Measurements from ENCODE around the gene DYNC2I2.
A peak's percentile ranks its signal among the peaks of the same experiment; 100 is the strongest.

Gene DYNC2I2

DNA sequence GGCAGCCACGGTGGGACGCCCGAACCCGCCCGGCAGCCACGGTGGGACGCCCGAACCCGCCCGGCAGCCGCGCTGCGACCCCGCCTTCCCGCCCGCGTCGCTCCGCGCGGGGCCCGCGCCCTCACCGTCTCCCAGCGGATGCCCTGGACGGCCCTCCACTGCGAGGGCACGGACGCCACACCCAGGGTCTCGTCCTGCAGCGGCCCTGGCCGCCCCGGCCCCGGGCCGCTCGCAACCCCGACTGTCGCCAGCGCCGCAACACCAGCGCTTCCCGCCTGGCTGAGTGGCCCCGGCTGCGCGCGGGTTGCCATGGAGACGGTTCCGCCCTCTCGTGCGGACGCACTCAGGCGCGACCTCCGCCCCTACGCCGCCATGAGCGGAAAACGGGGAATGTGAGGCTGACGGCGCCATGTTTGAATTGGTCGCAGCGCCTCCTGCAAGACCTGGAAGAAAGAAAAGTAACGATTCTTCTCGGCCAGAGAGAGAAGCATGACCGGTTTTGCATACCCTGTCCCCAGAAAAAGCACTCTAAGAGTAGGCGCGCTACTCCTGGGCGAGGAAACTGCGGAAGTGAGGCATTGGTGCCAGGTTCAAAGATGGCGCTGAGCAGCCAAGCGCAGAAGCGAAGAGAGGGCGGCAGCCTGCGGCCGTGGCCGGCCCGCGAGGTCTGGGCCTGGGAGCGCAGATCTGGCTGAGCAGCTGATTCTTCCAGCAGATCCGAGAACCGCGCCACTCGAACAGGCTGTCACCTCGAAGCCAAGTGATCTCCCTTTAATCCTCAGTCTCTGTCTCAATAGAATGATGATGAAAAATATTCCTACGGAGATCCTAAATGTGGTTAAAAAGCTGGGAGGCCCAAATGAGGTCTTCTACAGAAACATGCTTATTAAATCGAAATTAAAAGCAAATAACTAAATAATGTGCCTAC, at the start of gene DYNC2I2:
DYNC2I2 (minus strand) TSS at position 432 of the 928 bp plus-strand sequence; CDS start at position 311, 121 bp downstream.
- H3F3A ChIP-seq (ENCODE audit: low read depth): no peaks in the 10 kb centered on the region
- peak within 1 kb of the TSS; percentile 84 for H3K9ac ChIP-seq (ENCODE audit: low read depth, low read length, poor library complexity, severe bottlenecking)
- H2AFZ ChIP-seq (ENCODE audit: low read length): peak within 1 kb of the TSS; percentile 96
- H3K27me3 ChIP-seq (ENCODE audit: insufficient read depth, low read length, poor library complexity, severe bottlenecking): no peaks in the 10 kb centered on the region
- no peaks in the 10 kb centered on the region for H3K79me2 ChIP-seq (ENCODE audit: insufficient read depth, low read length)
- no peaks in the 10 kb centered on the region for H3K36me3 ChIP-seq (ENCODE audit: insufficient read depth, low read length)
- H4K20me1 ChIP-seq (ENCODE audit: insufficient read depth, low read length, poor library complexity, severe bottlenecking): no peaks in the 10 kb centered on the region
- peak within 1 kb of the TSS; percentile 75 for H3K4me3 ChIP-seq (ENCODE audit: low read length, poor library complexity, severe bottlenecking)
- peak within 1 kb of the TSS; percentile 67 for H3K4me2 ChIP-seq (ENCODE audit: low read depth, low read length, poor library complexity, severe bottlenecking)
- H3K9me3 ChIP-seq (ENCODE audit: insufficient read depth, low read depth, low read length): no peaks in the 10 kb centered on the region
- TF ChIP-seq CTCF (conservative IDR thresholded peaks at IDR 0.05; ENCODE audit: low read length) (no peak), EZH2phosphoT487 (IDR thresholded peaks at IDR 0.05; ENCODE audit: borderline replicate concordance) (no peak)
- no peaks in the 10 kb centered on the region for H3K4me1 ChIP-seq (ENCODE audit: insufficient read depth, low read length, poor library complexity, severe bottlenecking)
- no peaks in the 10 kb centered on the region for H3K9me2 ChIP-seq (replicated peaks; ENCODE audit: low read depth, low read length)

DNA sequence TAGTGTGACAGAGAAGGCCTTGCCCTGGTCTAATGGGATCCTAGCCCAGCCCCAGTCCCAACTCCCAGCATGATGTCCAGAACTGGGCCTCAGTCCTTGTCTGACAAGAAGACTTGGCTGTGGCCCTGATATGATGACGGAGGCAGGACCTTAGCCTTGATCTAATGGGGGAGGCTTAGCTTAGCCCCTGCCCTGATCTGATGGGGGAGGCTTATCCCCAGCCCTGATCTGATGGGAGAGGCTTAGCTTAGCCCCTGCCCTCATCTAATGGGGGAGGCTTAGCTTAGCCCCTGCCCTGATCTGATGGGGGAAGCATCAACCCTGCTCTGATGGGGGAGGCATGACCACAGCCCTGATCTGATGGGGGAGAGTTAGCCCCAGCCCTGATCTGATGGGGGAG, 49.4 kb upstream of the DYNC2I2 start:
- no peak overlapping the region for H2AFZ ChIP-seq (ENCODE audit: low read length)
- no peaks in the 10 kb centered on the region for H3K79me2 ChIP-seq (ENCODE audit: insufficient read depth, low read length)
- TF ChIP-seq EZH2phosphoT487 (IDR thresholded peaks at IDR 0.05; ENCODE audit: borderline replicate concordance): no peak
- no peak for TF ChIP-seq CTCF (conservative IDR thresholded peaks at IDR 0.05; ENCODE audit: low read length)
- H3F3A ChIP-seq (ENCODE audit: low read depth): no peaks in the 10 kb centered on the region
- no peak overlapping the region for H3K4me2 ChIP-seq (ENCODE audit: low read depth, low read length, poor library complexity, severe bottlenecking)
- H3K9ac ChIP-seq (ENCODE audit: low read depth, low read length, poor library complexity, severe bottlenecking): no peak overlapping the region
- H3K27me3 ChIP-seq (ENCODE audit: insufficient read depth, low read length, poor library complexity, severe bottlenecking): no peaks in the 10 kb centered on the region
- H3K9me2 ChIP-seq (replicated peaks; ENCODE audit: low read depth, low read length): no peaks in the 10 kb centered on the region
- no peak overlapping the region for H3K4me3 ChIP-seq (ENCODE audit: low read length, poor library complexity, severe bottlenecking)
- no peaks in the 10 kb centered on the region for H3K36me3 ChIP-seq (ENCODE audit: insufficient read depth, low read length)
- H4K20me1 ChIP-seq (ENCODE audit: insufficient read depth, low read length, poor library complexity, severe bottlenecking): no peaks in the 10 kb centered on the region
- H3K4me1 ChIP-seq (ENCODE audit: insufficient read depth, low read length, poor library complexity, severe bottlenecking): no peaks in the 10 kb centered on the region
- no peaks in the 10 kb centered on the region for H3K9me3 ChIP-seq (ENCODE audit: insufficient read depth, low read depth, low read length)

- Histone ChIP-seq H3K9me3 (ENCODE audit: insufficient read depth, low read depth, low read length) (no peaks in the 10 kb centered on the region), H3K4me3 (ENCODE audit: low read length, poor library complexity, severe bottlenecking) (no peak overlapping the region), H3K27me3 (ENCODE audit: insufficient read depth, low read length, poor library complexity, severe bottlenecking) (no peaks in the 10 kb centered on the region), H3K36me3 (ENCODE audit: insufficient read depth, low read length) (no peaks in the 10 kb centered on the region), H3F3A (ENCODE audit: low read depth) (no peaks in the 10 kb centered on the region), H4K20me1 (ENCODE audit: insufficient read depth, low read length, poor library complexity, severe bottlenecking) (no peaks in the 10 kb centered on the region), H3K9me2 (replicated peaks; ENCODE audit: low read depth, low read length) (no peaks in the 10 kb centered on the region), H3K4me1 (ENCODE audit: insufficient read depth, low read length, poor library complexity, severe bottlenecking) (no peaks in the 10 kb centered on the region), H3K79me2 (ENCODE audit: insufficient read depth, low read length) (no peaks in the 10 kb centered on the region), H2AFZ (ENCODE audit: low read length) (no peak overlapping the region), H3K9ac (ENCODE audit: low read depth, low read length, poor library complexity, severe bottlenecking) (no peak overlapping the region), H3K4me2 (ENCODE audit: low read depth, low read length, poor library complexity, severe bottlenecking) (no peak overlapping the region)
- TF ChIP-seq CTCF (conservative IDR thresholded peaks at IDR 0.05; ENCODE audit: low read length) (no peak), EZH2phosphoT487 (IDR thresholded peaks at IDR 0.05; ENCODE audit: borderline replicate concordance) (no peak)
Measured at GRCh38 chr9:128705051-128705965, 48.7 kb upstream of the DYNC2I2 start.
